GM18519 (cell line): Measurements from ENCODE around the gene CDH3.

ENCODE experiments used
- ATAC-seq: cut with Tn5 transposase; IDR thresholded peaks from one replicate; pipeline ENCODE4 v1.9.1; 2021; ENCODE audit warnings: mild to moderate bottlenecking, moderate library complexity; ENCODE audit not compliant: unreplicated experiment, low FRiP score

CDH3 gene

GRCh38 chr16:68644715-68645493 is at the start of gene CDH3:
TSS of gene CDH3 (plus strand) at chr16:68645310. CDS start at chr16:68645380, 70 bp downstream.
- no peak for ATAC-seq

- no peak for ATAC-seq
These were observed 48.8 kb upstream of the CDH3 start for GRCh38 chr16:68596266-68596665.

GRCh38 chr16:68599586-68599985 is 45.5 kb upstream of the CDH3 start:
- ATAC-seq, result no peak

GRCh38 chr16:68605746-68606145 is 39.4 kb upstream of the CDH3 start:
- ATAC-seq, result no peak

- no peak for ATAC-seq
These were observed 37.7 kb upstream of the CDH3 start for GRCh38 chr16:68607443-68607842.

GRCh38 chr16:68608330-68608729 is 36.8 kb upstream of the CDH3 start:
- no peak for ATAC-seq

GRCh38 chr16:68612996-68613395 is 32.1 kb upstream of the CDH3 start:
- no peak for ATAC-seq

GRCh38 chr16:68617734-68618133 is 27.4 kb upstream of the CDH3 start:
- ATAC-seq, result no peak

GRCh38 chr16:68626557-68626956 is 18.6 kb upstream of the CDH3 start:
- no peak for ATAC-seq

GRCh38 chr16:68627951-68628425 is 17.1 kb upstream of the CDH3 start:
- no peak for ATAC-seq

GRCh38 chr16:68629351-68629910 is 15.7 kb upstream of the CDH3 start:
- ATAC-seq, result no peak

- no peak for ATAC-seq
These were observed 9.0 kb upstream of the CDH3 start for GRCh38 chr16:68636064-68636560.

- ATAC-seq, result no peak
These were observed 8.3 kb upstream of the CDH3 start for GRCh38 chr16:68636818-68637217.

- no peak for ATAC-seq
These were observed 4.1 kb upstream of the CDH3 start for GRCh38 chr16:68640972-68641371.

- no peak for ATAC-seq
These were observed 3.1 kb upstream of the CDH3 start for GRCh38 chr16:68642047-68642435.

GRCh38 chr16:68642436-68643101 is 2.5 kb upstream of the CDH3 start:
- ATAC-seq, result no peak

- no peak for ATAC-seq
These were observed 1.9 kb upstream of the CDH3 start for GRCh38 chr16:68643227-68643626.

GRCh38 chr16:68643847-68644246 is 1.3 kb upstream of the CDH3 start:
- ATAC-seq, result no peak

GRCh38 chr16:68644296-68644695 is 814 bp upstream of the CDH3 start:
- no peak for ATAC-seq

GRCh38 chr16:68645494-68646388 is 631 bp downstream of the CDH3 start:
- ATAC-seq, result no peak
